Activated T-cell treated with anti-CD3 and anti-CD28 coated beads, Interleukin-2, amount 50 U/mL, for 1 hour (primary cell): ENCODE measurements around the gene PODXL2.
A peak's percentile ranks its signal among the peaks of the same experiment; 100 is the strongest.
"Not testable (repeated sequence)": the region's sequence is repeated elsewhere in the genome, so short reads cannot be mapped to it uniquely, and the experiment has no call there.

ENCODE experiments used
- DNase-seq: peaks from one replicate; pipeline ENCODE4 v3.0.0-alpha.2; 2020

PODXL2 gene

GRCh38 chr3:127691489-127691888 lies 62.5 kb downstream of the PODXL2 start:
- DNase-seq = no peak

- DNase-seq = no peak
These were observed 63.0 kb downstream of the PODXL2 start for GRCh38 chr3:127691974-127692373.

GRCh38 chr3:127692501-127693335 lies 63.7 kb downstream of the PODXL2 start:
- DNase-seq = no peak

GRCh38 chr3:127693336-127693843 lies 64.4 kb downstream of the PODXL2 start:
- peak; percentile 2 for DNase-seq

- peak; percentile 54 for DNase-seq
These were observed 65.7 kb downstream of the PODXL2 start for GRCh38 chr3:127694467-127695215.

- DNase-seq = peak; percentile 33
These were observed 68.7 kb downstream of the PODXL2 start for GRCh38 chr3:127697551-127698240.

- no peak for DNase-seq
These were observed 69.3 kb downstream of the PODXL2 start for GRCh38 chr3:127698286-127698685.

- DNase-seq = peak; percentile 8
These were observed 69.9 kb downstream of the PODXL2 start for GRCh38 chr3:127698691-127699415.

GRCh38 chr3:127699416-127700300 lies 70.7 kb downstream of the PODXL2 start:
- DNase-seq = no peak

GRCh38 chr3:127700406-127700805 lies 71.4 kb downstream of the PODXL2 start:
- no peak for DNase-seq

GRCh38 chr3:127701280-127701911 lies 72.4 kb downstream of the PODXL2 start:
- no peak for DNase-seq

- no peak for DNase-seq
These were observed 73.2 kb downstream of the PODXL2 start for GRCh38 chr3:127702151-127702578.

GRCh38 chr3:127704840-127705239 lies 75.9 kb downstream of the PODXL2 start:
- not testable (repeated sequence) for DNase-seq

GRCh38 chr3:127706312-127706711 lies 77.3 kb downstream of the PODXL2 start:
- no peak for DNase-seq

- no peak for DNase-seq
These were observed 77.9 kb downstream of the PODXL2 start for GRCh38 chr3:127706785-127707351.

GRCh38 chr3:127707851-127708411 lies 78.9 kb downstream of the PODXL2 start:
- DNase-seq = no peak

- DNase-seq = no peak
These were observed 79.9 kb downstream of the PODXL2 start for GRCh38 chr3:127708837-127709236.

- DNase-seq = no peak
These were observed 80.5 kb downstream of the PODXL2 start for GRCh38 chr3:127709320-127710060.

GRCh38 chr3:127710155-127710941 lies 81.4 kb downstream of the PODXL2 start:
- no peak for DNase-seq
